Stimulated activated CD8-positive, alpha-beta memory T cell treated with anti-CD3 and anti-CD28 coated beads, Interleukin-4, amount 100 ng/mL, for 4 hours (primary cell): ENCODE results near the gene TIMM17A.
"Not testable (repeated sequence)": the region's sequence is repeated elsewhere in the genome, so short reads cannot be mapped to it uniquely, and the experiment has no call there.

Source experiments
- DNase-seq, 2 donors: peaks; one replicate each; pipeline ENCODE4 v3.0.0-alpha.2; 2020; ENCODE audit warnings: low read depth in 2 of 2, low spot score in 1 of 2

The TIMM17A gene

DNA sequence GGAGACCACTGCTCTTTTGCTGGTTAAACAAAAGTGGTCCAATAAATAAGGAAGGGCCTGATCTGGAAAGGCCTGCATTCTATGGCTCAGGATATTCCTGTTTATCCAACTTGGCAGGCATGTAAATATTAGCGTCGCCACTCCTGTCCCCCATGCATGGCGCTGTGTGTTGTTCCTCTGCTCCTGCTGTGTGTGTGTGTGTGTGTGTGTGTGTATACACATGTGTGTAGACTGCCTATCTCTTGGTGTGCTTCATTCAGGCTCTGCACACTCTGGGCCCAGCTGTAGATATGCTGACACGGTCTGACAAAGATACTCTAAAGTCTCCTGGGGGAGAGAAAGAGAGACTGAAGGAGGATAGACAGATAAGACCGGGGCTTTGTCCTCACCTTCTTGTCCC, 15.7 kb upstream of the TIMM17A start:
- DNase-seq: no peak

DNA sequence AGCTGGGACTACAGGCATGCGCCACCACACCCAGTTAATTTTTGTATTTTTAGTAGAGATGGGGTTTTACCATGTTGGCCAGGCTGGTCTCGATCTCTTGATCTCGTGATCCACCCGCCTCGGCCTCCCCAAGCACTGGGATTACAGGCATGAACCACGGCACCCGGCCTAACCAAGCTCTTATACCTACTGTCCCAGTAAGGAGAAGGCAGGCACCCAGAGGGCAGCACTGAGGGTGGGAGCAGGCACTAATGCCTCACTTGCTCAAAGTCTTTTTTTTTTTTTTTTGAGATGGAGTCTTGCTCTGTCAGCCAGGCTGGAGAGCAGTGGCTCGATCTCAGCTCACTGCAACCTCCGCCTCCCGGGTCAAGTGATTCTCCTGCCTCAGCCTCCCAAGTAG, 15.0 kb upstream of the TIMM17A start:
- not testable (repeated sequence) for DNase-seq

DNA sequence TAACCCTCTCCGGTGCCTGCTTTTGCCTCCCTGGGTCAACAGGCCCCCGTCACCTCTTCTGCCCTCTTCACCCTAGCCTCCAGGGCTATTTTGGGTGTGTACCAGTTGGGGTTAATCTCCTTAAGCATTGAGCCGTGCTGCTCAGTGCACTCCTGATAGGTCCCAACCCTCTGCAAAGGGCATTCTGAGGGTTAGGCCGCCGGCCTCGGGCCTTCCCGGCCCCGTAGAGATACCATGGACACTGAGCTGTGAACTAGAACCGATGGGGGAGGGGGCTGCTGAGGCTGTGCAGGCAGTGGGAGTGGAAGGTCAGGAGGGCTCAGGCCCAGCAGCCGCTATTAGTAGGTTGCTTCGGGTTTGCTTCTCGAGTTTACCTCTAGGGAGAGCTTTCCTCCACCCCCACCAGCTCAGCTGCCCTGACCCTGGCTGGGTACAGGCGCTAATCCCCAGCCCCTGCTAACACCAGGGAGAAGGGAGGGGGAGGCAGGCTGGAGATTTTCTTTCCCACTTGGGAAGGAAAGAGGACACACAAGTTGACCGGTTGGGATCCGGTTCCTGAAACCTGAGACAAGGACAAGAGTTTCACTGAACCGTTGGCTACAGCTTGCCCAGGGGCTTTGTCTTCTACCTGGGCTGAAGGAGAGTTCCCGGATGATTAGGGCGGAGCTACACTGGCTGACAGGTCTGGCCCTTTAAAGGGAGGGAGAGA, 13.7 kb upstream of the TIMM17A start:
- no peak for DNase-seq

DNA sequence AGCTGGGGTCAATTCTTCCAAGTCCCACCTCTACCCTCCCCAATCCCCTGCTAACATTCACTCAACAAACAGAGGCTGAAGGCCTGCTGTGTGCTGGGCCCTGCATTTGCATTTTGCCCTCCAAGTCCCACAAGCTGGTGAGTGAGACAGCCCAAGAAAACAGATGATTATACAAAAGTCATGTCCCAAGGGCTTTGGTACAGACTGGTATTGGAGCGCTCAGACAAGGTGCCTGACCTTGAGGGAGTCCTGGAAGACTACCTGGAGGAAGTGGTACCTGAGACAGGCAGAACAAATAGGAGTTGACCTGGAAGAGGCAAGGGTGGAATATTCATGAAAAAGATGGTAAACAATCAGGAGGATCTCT, 13.2 kb upstream of the TIMM17A start:
- no peak for DNase-seq

DNA sequence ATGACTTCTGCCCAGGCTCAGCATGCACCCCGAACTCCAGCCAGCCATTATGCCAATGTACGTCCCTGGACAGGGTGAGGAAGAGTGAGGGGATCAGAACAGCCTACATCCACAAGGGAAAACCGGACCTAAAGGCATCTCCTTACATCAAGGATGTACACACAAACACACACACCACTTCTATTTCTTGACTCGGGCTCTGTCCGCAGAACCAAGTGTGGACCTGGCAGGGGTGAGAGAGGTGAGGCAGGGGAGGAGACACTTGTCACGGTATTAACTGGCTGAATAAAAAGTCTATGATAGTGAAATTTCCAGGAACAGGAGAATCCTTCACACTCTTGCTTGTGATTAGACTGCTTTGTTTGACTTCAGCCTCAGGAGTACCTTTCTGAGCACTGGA, 11.3 kb upstream of the TIMM17A start:
- no peak for DNase-seq

DNA sequence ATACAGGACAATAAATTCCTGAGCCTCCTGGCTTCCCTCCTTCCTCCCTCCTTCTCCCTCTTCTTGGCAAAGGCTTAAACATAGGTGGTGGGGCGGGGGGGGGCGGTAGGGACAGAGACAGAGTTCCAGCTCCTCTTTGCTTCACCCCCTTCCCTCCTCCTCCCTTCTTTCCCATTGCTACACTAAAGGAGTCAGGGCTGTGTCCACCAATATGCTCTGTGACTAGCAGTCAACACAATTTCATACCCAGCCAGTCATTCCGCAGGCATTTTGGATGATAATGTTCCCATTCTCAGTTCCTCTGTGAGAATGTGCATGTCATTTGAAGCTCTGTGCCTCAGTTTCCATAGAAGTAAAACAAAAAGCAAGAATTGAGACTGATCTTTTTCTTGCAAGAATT, 10.7 kb upstream of the TIMM17A start:
- no peak for DNase-seq

DNA sequence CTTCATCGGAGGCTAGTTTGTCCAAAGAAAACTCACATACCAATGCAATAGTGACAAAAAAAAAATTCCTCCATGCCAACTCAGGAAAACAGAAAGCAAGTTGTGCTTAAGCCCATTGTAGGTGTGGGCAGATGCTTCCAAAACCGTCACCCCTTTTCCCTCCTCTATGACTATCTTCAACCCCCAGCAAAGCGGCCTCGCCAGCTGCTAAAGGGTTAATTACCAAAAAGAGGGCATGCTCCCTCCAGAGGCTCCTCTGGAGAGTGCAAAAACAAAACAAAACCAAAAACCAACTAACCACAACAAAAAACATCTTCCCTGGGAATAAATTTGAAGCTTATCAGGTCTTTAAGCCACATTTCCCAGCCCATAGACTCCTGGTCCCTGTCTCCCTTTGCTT, 10.1 kb upstream of the TIMM17A start:
- no peak for DNase-seq

DNA sequence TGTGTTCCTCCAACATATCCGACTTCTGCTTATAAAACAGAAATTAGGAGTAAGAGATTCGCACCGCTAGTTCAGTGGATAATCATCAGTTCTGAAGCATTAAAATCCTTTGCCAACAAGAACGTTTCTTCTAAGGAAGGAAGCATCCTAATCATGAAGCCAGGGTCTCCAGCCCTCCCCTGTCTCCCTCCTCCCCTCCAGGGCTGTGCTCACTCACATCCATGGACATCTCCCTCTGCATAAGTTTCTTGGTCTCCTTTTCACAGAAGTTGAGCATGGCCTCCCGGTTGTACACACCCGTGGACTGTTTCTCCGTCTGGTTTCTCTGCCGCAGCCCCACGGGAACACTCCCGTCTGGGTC, 9.5 kb upstream of the TIMM17A start:
- no peak for DNase-seq

DNA sequence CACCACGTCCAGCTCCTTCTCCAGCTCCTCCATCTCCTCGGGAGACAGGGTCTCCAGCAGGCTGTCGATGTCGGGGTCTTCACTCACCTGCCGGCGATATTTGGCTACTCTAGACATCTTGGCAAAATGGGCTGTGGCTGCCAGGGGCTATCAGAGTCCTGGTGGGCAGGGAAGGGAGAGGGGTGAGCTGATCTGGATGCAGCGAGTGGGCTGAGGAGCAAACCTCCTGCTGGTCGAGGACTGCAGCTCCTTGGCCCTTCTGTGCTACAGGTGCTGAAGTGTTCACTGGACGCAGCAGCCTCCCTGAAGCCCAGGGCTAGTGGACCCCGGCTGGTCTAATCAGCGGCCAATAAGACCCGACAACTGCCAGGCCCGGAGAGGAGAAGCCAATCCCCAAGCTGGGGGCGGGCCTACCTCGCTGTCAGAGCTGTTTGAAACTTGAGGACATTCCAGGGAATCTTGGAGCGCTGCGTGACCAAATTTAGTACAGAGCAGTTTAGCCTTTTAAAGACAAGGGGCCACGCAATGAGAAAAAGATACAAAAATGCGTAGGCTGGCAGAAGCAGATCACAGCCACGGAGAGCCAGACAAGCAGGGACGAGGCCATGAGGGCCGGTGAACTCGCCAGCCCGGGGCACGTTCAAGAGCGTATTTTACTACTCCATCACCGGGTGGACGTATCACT, 8.9 kb upstream of the TIMM17A start, which contains the start of gene LMOD1:
Gene LMOD1, minus strand, starts transcription at position 325 of the 685 bp plus-strand sequence. Its CDS starts 208 bp downstream, at position 117.
- DNase-seq: no peak

DNA sequence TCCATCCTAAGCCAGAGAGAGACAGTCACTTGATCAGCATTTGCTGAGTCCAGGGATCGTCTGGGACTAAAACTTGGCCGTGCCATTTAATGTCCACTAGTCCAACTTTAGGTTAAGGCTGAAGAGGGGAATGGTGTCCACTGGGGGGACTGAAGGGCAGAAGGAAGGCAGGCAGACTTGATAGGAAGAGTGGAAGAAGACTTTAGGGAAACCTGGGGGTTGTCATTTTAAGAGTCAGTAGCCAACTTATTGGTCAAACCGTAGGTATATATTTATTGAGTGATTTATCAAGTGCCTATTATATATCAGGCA, 7.7 kb upstream of the TIMM17A start:
- no peak for DNase-seq

DNA sequence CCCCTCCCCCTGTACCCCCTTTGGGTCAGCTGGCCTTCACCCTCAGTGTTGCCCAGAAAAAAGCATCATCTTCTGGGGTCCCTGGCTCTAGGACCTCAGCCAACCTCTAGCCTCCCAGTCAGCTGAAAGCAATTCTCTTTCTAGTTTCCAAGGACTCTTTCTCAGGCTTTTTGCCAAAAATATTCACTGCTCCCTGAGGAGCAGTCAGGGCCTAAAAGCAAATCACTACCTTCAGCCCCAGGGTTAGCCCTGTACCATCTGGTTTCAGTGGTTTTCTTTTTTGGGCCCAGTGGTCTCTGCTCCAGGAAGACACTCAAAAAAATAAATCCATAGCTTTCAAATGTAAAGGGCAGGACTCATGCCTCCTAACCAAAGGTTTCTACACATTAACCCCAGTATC, 5.8 kb upstream of the TIMM17A start:
- no peak for DNase-seq

DNA sequence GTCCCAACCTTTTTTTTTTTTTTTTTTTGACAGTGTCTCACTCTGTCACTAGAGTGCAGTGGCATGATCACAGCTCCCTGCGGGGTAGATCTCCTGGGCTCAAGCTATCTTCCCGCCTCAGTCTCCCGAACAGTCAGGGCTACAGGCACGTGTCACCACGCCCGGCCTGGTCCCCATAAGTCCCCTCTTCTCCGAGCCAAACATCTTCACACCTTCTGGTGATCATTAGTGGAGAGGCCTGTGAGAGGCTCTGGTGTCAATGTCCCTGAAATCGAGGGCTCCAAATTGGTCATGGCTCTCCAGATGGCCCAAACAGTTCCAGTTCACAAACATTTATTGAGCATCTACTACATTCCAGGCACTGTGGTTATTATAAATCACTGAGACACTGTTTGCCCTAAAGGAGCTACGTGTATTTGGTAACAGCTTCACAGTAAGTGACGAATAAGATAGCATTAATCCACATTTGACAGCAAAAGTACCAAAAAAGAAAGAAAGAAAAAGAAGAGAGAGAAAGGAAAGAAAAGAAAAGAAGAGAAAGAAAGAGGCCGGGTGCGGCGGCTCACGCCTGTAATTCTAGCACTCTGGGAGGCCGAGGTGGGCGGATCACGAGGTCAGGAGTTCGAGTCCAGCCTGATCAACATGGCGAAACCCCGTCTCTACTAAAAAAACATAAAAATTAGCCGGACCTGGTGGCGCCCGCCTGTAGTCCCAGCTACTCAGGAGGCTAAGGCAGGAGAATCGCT, 867 bp upstream of the TIMM17A start:
- DNase-seq: no peak

DNA sequence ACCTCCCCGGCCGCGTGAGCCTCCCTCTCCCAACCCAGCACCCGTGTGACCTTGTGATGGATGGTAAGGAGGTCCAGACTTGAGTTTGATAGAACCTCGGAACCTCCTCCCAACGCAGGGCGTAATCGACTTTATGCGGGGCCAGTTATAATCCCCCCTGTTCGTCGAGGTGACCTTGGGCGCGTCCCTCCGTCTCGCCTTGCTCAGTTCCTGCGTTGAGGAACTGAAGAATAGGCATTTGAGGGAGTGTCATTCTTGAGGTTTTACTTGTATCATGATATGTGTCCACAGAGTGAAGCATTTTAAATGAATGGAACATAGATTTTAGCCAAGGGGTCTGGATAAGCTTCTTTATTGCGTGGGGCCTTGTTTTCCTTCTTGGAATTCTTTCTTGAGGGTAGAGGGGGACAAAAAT, 433 bp downstream of the TIMM17A start:
- DNase-seq: no peak

DNA sequence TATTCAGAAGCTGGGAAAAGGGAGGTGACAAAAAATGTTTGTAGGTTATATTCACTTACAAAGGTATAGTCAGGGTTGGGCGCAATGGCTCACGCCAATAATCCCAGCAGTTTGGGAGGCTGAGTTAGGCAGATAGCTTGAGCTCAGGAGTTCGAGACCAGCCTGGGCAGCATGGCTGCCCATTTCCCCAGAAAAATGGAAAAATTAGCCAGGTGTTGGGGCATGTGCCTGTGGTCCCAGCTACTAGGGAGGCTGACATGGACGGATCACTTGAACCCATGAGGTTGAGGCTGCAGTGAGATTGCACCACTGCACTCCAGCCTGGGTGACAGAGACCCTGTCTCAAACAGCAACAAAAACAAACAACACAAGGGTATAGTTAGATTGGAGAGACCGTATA, 3.0 kb downstream of the TIMM17A start:
- no peak for DNase-seq

DNA sequence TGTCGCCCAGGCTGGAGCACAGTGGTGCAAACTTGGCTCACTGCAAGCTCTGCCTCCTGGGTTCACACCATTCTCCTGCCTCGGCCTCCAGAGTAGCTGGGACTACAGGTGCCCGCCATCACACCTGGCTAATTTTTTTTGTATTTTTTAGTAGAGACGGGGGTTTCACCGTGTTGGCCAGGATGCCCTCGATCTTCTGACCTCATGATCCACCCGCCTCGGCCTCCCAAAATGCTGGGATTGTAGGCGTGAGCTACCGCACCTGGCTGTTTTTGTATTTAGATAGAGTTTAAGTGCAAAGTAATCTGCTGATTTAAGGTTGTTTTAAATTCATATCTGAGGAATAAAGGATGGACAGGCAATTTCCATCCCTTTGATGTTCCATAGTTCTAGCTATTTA, 7.1 kb downstream of the TIMM17A start:
- DNase-seq: not testable (repeated sequence)

DNA sequence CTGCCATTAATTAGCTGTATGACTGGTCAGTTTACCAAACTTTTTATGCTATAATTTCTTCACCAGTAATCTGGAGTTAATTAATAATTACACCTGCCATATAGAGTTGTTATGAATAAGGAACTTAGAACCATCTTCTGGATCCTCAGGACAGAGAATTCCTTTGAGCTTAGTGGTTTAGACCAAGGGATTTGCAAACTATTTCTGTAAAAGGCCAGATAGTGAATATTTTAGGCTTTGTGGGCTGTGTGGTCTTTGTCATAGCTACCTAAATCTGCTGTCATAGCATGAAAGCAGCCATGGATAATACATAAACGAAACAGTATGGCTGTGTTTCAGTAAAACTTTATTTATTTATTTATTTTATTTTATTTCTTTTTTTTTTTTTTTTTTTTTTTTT, 9.0 kb downstream of the TIMM17A start:
- no peak for DNase-seq

DNA sequence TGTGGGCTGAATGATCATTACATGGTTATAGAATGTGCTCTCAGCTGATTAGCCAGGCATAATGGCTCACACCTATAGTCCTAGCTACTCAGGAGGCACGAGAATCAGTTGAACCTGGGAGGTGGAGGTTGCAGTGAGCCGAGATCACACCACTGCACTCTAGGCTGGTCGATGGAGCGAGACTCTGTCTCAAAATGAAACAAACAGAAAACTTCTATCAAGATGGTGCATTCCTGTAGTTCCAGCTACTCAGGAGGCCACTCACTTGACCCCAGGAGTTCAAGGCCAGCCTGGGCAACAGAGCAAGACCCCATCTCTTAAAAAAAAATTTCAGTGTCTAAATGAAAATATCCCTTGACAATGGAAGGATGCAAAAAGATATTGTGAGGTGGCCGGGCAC, 10.9 kb downstream of the TIMM17A start:
- DNase-seq: no peak

DNA sequence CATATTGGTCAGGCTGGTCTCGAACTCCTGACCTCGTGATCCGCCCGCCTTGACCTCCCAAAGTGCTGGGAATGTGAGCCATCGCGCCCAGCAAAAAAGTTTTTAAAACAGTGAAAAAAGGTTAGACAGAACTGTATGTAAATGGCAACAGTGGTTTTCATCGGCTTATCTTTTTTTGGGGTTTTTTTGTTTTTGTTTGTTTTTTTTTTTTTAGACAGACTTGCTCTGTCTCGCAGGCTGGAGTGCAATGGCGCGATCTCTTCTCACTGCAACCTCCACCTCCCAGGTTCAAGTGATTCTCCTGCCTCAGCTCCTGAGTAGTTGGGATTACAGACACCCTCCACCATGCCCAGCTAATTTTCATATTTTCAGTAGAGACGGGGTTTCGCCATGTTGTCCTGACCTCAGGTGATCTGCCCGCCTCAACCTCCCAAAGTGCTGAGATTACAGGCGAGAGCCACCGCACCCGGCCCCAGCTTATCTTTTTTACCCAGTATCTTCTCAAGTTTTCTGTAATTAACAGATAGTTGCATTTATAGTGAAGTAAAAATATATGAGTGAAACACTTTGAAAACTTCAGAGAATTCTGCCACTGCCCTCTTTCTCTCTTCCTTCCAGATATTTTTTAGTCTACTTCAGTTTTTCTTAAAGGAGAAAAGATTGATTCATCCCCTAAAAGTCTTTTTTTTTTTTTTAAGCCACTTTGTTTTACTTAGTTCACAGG, 13.1 kb downstream of the TIMM17A start:
- no peak for DNase-seq

DNA sequence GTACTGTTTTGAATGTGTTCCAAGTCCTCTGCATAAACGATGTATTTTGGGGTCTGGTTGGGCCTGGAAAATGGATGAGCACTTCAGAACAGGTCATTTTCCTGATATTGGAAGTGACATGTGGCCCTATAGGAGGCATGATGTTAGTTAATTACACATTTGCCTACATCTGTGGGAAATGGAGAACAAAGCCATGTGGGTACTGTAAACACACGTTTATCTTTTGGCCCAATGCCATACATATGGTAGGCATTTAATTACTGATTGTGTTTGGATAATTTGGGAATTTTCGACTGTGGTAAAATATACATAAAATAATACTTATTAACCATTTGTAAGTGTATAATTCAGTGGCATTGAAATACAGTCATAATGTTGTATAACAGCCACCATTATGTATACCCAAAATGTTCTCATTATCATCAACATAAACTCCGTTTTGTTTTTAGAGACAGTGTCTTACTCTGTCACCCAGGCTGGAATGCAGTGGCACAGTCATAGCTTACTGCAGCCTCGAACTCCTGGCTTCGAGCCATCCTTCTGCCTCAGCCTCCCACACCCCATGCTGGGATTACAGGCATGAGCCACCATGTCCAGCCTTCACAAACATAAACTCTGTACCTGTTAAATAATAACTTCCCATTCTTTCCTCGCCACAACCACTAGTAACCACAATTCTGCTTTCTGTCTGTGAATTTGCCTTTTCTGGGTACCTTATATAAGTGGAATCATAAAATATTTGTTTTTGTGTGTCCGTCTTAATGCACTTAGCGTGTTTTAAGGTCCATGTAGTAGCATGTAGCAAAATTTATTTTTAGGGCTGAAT, 15.2 kb downstream of the TIMM17A start:
- DNase-seq: no peak

DNA sequence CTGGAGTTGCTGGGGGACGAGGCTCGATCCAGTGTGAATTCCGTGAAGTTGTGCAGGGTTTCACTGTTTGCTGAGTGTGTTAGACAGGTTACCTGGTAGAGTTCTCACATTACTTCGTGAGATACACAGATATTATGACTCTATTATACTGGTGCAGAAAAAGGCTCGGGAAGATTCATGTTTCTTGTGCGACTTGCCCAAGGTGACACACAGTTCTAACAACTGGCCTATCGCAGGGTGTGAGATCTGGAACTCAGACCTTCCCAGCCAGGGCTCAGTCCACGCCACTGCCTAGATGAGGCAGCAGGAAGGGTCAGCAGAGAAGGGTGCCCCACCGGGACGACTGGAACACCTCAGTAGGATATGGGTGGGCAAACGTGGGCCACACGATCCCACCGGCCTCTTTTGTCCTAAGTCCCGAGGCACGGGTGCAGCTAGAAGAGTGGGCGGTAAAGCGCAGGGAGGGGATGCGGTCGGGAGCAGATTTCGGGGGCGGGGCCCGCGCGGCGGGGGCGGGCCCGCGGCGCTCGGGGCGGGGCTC, 26.8 kb downstream of the TIMM17A start:
- DNase-seq: peak; percentile 35 to 43
